Measurements from ENCODE around the gene CCDC51. TPM values are rescaled to one million over a fixed set of nuclear protein-coding genes. Genes with fewer than 3 reads are reported as not detected.

The CCDC51 gene
- total and polyA plus RNA-seq, 2 donors (not counting 1 experiment from before 2014, with no cell fraction given), result 5.0 to 5.9 TPM

DNA sequence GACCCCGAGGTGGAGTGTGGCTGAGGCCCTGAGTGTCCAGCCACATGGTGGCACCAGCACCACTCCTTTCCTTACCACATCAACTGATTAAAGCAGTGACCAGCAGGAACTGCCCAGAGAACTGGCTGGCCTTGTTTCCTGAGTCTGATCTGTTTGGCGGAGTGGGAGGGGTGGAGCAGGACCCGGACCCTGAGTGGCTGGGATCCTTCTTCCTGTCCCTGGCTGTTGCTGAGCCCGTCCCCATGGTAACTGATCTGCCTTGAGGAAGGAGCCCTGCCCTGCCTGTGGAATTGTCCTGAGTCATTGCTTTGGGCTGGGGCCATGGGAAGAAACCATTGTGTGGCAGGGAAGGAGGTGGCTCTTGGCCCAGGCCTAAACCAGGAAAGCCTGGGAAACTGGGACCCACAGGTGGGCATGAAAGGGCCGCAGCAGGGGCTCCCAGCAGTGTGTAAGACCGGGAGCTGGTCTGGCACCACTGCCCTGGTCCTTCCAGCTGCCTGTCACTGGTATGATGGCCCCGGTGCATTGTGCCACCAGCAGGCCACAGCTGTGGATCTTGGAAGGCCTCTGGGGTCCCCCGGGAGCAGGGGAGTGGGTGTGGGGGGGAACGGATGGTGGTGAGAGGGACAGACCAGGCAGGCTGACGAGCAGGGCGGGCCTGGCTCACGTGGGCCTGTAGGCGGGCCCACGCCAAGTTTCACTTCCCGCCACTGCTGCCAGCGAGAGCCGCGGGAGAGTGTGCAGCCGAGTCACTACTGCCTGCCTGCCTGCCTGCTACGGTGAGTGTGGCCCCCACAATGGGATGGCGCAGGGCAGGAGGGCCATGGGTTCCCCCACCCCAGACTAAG is 25.8 kb upstream of the CCDC51 start:
- intact Hi-C loops (cut with micrococcal nuclease), result loop anchor here (1.0 to 10.0 kb wide), 5 partner anchors 8 to 219 kb away; partner anchors contain the start of genes ATRIP, NCKIPSD and PFKFB4
- ATAC-seq (ENCODE audit: low read depth) (peak; percentile 93), DNase-seq (peak; percentile 91)
- Histone ChIP-seq H3K79me2 (ENCODE audit: control insufficient read depth, insufficient read depth, low read length) (peaks cover 58% of the 10 kb centered on the region), H3K36me3 (replicated peaks in 1 of 2; ENCODE audit: control extremely low read depth in 1 of 2, control insufficient read depth in 1 of 2, extremely low read depth in 1 of 2, insufficient read depth in 2 of 2, low read length in 1 of 2) (peaks cover 0 to 43% of the 10 kb centered on the region in 2 experiments), H3K4me1 (ENCODE audit: control insufficient read depth in 2 of 2, insufficient read depth in 2 of 2, low read length in 2 of 2) (peaks cover 50 to 53% of the 10 kb centered on the region in 2 donors), H3K9me3 (ENCODE audit: control extremely low read depth in 1 of 3, control insufficient read depth in 2 of 3, insufficient read depth in 1 of 3, low read length in 2 of 3) (no peaks in the 10 kb centered on the region), H3K27me3 (replicated peaks in 1 of 4; ENCODE audit: control extremely low read depth in 1 of 4, control insufficient read depth in 3 of 4, insufficient read depth in 4 of 4, low read length in 3 of 4) (no peaks in the 10 kb centered on the region), H3K27ac (ENCODE audit: low read length in 2 of 2) (peak overlapping the region; percentile 96 to 99), H4K20me1 (ENCODE audit: control insufficient read depth, insufficient read depth, low read length, poor library complexity, severe bottlenecking) (peaks cover 35% of the 10 kb centered on the region), H3K4me2 (replicated peaks; ENCODE audit: low read depth, low read length, poor library complexity, severe bottlenecking) (peak overlapping the region; percentile 95), H3K9ac (ENCODE audit: low read length) (peak overlapping the region; percentile 90), H2AFZ (ENCODE audit: insufficient read depth, low read depth, low read length, poor library complexity, severe bottlenecking) (peak overlapping the region; percentile 82), H3K4me3 (ENCODE audit: control extremely low read depth in 1 of 5, extremely low read depth in 1 of 5, insufficient read depth in 1 of 5, low read depth in 2 of 5, low read length in 4 of 5) (peak overlapping the region; percentile 31 to 92 (median 88))
- no peak for TF ChIP-seq EZH2 (IDR thresholded peaks at IDR 0.05; ENCODE audit: borderline replicate concordance, insufficient read depth, low read depth, low read length, poor library complexity, severe bottlenecking)
- TF ChIP-seq, protein P1, sequence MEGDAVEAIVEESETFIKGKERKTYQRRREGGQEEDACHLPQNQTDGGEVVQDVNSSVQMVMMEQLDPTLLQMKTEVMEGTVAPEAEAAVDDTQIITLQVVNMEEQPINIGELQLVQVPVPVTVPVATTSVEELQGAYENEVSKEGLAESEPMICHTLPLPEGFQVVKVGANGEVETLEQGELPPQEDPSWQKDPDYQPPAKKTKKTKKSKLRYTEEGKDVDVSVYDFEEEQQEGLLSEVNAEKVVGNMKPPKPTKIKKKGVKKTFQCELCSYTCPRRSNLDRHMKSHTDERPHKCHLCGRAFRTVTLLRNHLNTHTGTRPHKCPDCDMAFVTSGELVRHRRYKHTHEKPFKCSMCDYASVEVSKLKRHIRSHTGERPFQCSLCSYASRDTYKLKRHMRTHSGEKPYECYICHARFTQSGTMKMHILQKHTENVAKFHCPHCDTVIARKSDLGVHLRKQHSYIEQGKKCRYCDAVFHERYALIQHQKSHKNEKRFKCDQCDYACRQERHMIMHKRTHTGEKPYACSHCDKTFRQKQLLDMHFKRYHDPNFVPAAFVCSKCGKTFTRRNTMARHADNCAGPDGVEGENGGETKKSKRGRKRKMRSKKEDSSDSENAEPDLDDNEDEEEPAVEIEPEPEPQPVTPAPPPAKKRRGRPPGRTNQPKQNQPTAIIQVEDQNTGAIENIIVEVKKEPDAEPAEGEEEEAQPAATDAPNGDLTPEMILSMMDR (IDR thresholded peaks at IDR 0.05), result peak; percentile 24
- Mint-ChIP-seq H3K4me3 (peak overlapping the region; percentile 94), H3K27ac (peak overlapping the region; percentile 94), H3K27me3 (no peaks in the 10 kb centered on the region), H3K9me3 (ENCODE audit: insufficient read depth) (no peaks in the 10 kb centered on the region), H3K4me1 (peaks cover 52% of the 10 kb centered on the region)
- WGBS (ENCODE audit: insufficient coverage), result 7% methylated on average over 19 of the region's 21 CpGs
- ChIA-PET POLR2A (interaction anchor here (1.0 to 2.6 kb wide), 8 partner anchors 11 to 91 kb away, joined by 4 to 20 read pairs (median 6); partner anchors contain the start of genes ATRIP and SHISA5), CTCF (interaction anchor here (0.7 to 17.7 kb wide), 13 partner anchors 8 to 92 kb away, joined by 3 to 240 read pairs (median 6); partner anchors contain the start of genes ATRIP, CCDC51 and SHISA5)

Measured in B cell (primary cell).